ENCODE results near the gene TRAF1.

Gene TRAF1

GRCh38 chr9:120904061-120904977 lies 22.3 kb downstream of the TRAF1 start:
- peak; percentile 86 for DNase-seq

- DNase-seq = no peak
These were observed 23.7 kb downstream of the TRAF1 start for GRCh38 chr9:120902569-120903535.

GRCh38 chr9:120901755-120902568 lies 24.6 kb downstream of the TRAF1 start:
- DNase-seq = no peak

GRCh38 chr9:120900824-120901223 lies 25.8 kb downstream of the TRAF1 start:
- DNase-seq = no peak

GRCh38 chr9:120899490-120900068 lies 27.0 kb downstream of the TRAF1 start:
- DNase-seq = no peak

- no peak for DNase-seq
These were observed 28.2 kb downstream of the TRAF1 start for GRCh38 chr9:120898396-120898795.

GRCh38 chr9:120895951-120896350 lies 30.6 kb downstream of the TRAF1 start:
- no peak for DNase-seq

- no peak for DNase-seq
These were observed 32.1 kb downstream of the TRAF1 start for GRCh38 chr9:120894321-120895148.

GRCh38 chr9:120893611-120894307 lies 32.8 kb downstream of the TRAF1 start:
- no peak for DNase-seq

- peak; percentile 85 for DNase-seq
These were observed 33.6 kb downstream of the TRAF1 start for GRCh38 chr9:120892748-120893610.

- peak; percentile 71 for DNase-seq
These were observed 34.5 kb downstream of the TRAF1 start for GRCh38 chr9:120891884-120892747.

GRCh38 chr9:120891245-120891883 lies 35.2 kb downstream of the TRAF1 start:
- peak; percentile 86 for DNase-seq

GRCh38 chr9:120890320-120891244 lies 36.0 kb downstream of the TRAF1 start:
- DNase-seq = peak; percentile 75

- DNase-seq = no peak
These were observed 36.9 kb downstream of the TRAF1 start for GRCh38 chr9:120889606-120890271.

GRCh38 chr9:120888626-120889025 lies 38.0 kb downstream of the TRAF1 start:
- DNase-seq = no peak

GRCh38 chr9:120886490-120886967 lies 40.1 kb downstream of the TRAF1 start:
- no peak for DNase-seq

All from activated effector memory CD4-positive, alpha-beta T cell treated with anti-CD3 and anti-CD28 coated beads, Interleukin-2, amount 50 U/mL, for 16 hours (primary cell).